Measurements from ENCODE around the gene DRG2.

DNA sequence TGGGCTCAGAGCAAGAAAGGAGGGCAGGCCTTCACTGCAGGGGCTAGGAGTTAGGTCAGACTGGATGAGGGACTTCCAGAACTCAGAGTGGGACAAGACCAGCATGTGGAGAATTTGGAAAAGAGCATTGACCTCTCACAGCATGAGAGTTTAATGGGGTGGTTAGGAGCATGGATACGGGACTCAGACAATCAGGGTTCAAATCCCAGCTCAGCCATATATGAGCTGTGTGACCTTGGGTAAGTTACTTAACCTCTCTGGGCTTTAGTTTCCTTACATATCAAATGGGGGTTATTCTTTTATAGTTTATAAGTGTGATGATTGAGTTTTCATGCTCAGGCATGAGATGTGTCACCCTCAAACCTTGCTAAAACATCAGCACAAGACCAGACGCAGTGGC, 58.5 kb downstream of the DRG2 start:
- no peak for TF ChIP-seq MXI1 (IDR thresholded peaks at IDR 0.05; ENCODE audit: low read depth, low read length)
- no peak for TF ChIP-seq DEAF1 (CRISPR knock-in tag; IDR thresholded peaks at IDR 0.05)
- TF ChIP-seq CTCF (IDR thresholded peaks at IDR 0.05 in 2 of 3, conservative IDR thresholded peaks at IDR 0.05 in 1 of 3; ENCODE audit: insufficient read depth in 2 of 3, low read depth in 1 of 3, low read length in 3 of 3): no peak
- TF ChIP-seq POU5F1 (IDR thresholded peaks at IDR 0.05; ENCODE audit: borderline replicate concordance, low read depth, low read length, partially characterized antibody): no peak
- no peak for TF ChIP-seq MEIS2 (IDR thresholded peaks at IDR 0.05; ENCODE audit: partially characterized antibody)
- TF ChIP-seq KDM1A (IDR thresholded peaks at IDR 0.05): peak; percentile 14 to 54; a peak in 1 of 4 replicates
- no peak for TF ChIP-seq EP300 (IDR thresholded peaks at IDR 0.05; ENCODE audit: low read length)
- no peak for TF ChIP-seq JUNB (CRISPR knock-in tag; conservative IDR thresholded peaks at IDR 0.05)
- TF ChIP-seq HBP1 (CRISPR knock-in tag; IDR thresholded peaks at IDR 0.05): no peak
- TF ChIP-seq ZNF121 (CRISPR knock-in tag; conservative IDR thresholded peaks at IDR 0.05): no peak
- no peak for TF ChIP-seq MCM3 (IDR thresholded peaks at IDR 0.05)
- no peak for TF ChIP-seq PREB (CRISPR knock-in tag; IDR thresholded peaks at IDR 0.05)
- no peak for TF ChIP-seq HEY1 (CRISPR knock-in tag; IDR thresholded peaks at IDR 0.05; ENCODE audit: borderline replicate concordance)
- TF ChIP-seq, protein P1, sequence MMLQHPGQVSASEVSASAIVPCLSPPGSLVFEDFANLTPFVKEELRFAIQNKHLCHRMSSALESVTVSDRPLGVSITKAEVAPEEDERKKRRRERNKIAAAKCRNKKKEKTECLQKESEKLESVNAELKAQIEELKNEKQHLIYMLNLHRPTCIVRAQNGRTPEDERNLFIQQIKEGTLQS (IDR thresholded peaks at IDR 0.05): no peak
- TF ChIP-seq, protein P1 (CRISPR knock-in tag; conservative IDR thresholded peaks at IDR 0.05): no peak
